ENCODE data around the gene RAB30. TPM values are rescaled to one million over a fixed set of nuclear protein-coding genes. Genes with fewer than 3 reads are reported as not detected.

Gene RAB30
- total RNA-seq, 2 donors from 2014 or later, result 12.1 to 19.0 TPM

DNA sequence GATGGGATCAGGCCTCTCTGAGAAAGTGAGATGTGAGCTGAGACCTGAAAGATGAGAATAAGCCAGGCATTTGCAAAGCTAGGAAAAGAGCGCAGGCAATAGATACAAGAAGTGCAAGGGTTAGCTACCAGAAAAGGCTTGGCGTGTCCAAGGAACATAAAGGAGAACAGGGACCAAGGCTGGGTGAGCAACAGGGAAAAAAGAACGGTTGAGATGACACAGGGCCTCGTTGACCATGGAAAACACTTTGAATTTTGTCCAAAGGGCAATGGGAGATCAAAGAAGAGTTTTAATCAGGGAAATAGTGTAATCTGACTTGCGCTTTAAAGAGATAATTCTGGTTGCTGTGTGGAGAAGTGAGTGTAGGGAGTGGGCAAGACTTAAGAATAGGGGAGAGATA lies 35.0 kb downstream of the RAB30 start:
- no peak for DNase-seq (ENCODE audit: low spot score)
- no peaks in the 10 kb centered on the region for H3K27me3 ChIP-seq
- H3K4me1 ChIP-seq, result peaks cover 0 to 59% of the 10 kb centered on the region in 2 donors
- peak overlapping the region in 1 of 2 donors; percentile 20 for H3K27ac ChIP-seq
- no peaks in the 10 kb centered on the region for H3K9me3 ChIP-seq
- H3K4me3 ChIP-seq, result no peak overlapping the region
- TF ChIP-seq, protein P1, sequence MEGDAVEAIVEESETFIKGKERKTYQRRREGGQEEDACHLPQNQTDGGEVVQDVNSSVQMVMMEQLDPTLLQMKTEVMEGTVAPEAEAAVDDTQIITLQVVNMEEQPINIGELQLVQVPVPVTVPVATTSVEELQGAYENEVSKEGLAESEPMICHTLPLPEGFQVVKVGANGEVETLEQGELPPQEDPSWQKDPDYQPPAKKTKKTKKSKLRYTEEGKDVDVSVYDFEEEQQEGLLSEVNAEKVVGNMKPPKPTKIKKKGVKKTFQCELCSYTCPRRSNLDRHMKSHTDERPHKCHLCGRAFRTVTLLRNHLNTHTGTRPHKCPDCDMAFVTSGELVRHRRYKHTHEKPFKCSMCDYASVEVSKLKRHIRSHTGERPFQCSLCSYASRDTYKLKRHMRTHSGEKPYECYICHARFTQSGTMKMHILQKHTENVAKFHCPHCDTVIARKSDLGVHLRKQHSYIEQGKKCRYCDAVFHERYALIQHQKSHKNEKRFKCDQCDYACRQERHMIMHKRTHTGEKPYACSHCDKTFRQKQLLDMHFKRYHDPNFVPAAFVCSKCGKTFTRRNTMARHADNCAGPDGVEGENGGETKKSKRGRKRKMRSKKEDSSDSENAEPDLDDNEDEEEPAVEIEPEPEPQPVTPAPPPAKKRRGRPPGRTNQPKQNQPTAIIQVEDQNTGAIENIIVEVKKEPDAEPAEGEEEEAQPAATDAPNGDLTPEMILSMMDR (IDR thresholded peaks at IDR 0.05), result no peak
- no peaks in the 10 kb centered on the region for H3K36me3 ChIP-seq

DNA sequence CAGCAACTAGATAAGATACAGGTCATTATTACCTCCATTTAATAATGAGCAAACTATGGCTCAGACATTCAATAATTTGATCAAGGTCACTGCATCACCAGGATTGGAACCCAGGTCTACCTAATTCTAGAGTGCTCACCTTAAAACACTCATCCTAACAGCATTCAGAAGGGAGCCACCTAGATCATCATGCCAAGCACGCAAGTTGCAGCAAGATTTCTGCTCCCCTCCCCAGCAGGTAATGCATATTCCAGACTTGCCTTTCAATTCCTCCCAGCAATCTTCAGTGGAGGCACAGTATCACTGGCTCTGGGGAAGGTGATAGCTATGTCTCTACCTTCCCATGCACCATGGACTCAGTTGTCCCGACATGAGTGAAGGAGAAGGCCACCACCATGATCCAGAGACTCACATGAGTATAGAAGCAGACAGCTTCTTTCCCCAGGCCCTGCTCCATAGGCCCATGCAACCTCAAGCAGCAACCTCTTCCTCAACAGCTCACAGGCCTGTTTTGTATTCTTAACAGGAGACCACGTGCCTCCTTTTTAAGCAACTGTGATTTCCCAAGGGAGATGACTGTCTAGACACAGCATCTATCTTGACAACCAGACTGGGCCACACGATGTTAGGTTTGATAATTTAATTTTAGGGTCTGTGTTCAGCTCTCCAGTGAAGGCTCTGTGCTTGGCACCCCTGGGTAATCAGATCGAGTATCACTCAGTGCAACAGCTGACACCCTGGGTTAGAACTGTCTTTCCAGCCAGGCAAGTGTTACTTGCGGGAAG lies 36.4 kb downstream of the RAB30 start:
- Histone ChIP-seq H3K4me1 (peaks cover 0 to 62% of the 10 kb centered on the region in 2 donors), H3K4me3 (no peak overlapping the region), H3K36me3 (no peaks in the 10 kb centered on the region), H3K27me3 (no peaks in the 10 kb centered on the region), H3K9me3 (no peaks in the 10 kb centered on the region), H3K27ac (peak overlapping the region; percentile 75 to 76)
- DNase-seq (ENCODE audit: low spot score), result no peak
- TF ChIP-seq, protein P1 (IDR thresholded peaks at IDR 0.05), result no peak

GRCh38 chr11:83034673-83035014 lies 37.1 kb downstream of the RAB30 start:
- H3K27me3 ChIP-seq, result no peaks in the 10 kb centered on the region
- no peaks in the 10 kb centered on the region for H3K36me3 ChIP-seq
- H3K4me1 ChIP-seq, result peaks cover 0 to 62% of the 10 kb centered on the region in 2 donors
- peak overlapping the region; percentile 17 to 32 for H3K4me3 ChIP-seq
- TF ChIP-seq, protein P1 (IDR thresholded peaks at IDR 0.05), result no peak
- no peak for DNase-seq (ENCODE audit: low spot score)
- H3K27ac ChIP-seq, result peak overlapping the region; percentile 75 to 76
- no peaks in the 10 kb centered on the region for H3K9me3 ChIP-seq

DNA sequence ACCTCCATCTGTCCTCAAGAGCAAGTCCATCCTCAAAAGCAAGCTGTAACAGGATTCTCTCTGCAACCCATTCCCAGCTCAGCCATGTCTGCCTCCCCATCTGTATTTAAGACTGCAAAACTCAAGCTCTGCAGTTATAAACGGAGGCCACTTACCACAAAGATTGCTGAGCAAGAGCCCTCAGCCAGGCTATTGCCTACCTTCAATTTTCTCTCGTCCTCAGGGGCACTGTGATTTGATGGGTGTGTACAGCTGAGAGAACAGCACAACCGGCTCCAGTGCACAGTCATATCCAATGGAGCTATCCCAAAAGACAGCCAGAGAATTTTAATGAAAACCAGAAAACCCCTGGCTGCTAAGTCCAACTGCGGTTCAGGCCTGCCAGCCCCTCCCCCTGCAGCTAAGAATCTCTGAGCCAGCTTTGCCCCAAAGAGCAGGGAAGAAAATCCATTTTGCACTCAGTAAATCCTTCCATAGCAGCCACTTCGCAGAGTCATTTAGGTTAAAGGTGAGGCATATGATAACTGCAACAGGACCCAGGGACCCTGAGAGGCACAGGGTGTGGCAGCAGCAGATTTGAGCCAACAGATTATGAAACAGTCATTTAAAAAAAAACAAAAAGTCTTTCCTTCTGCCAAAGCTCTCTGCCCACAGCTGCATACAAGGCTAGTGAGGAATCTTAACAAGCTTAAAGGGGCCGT lies 37.6 kb downstream of the RAB30 start:
- Histone ChIP-seq H3K4me1 (peaks cover 0 to 62% of the 10 kb centered on the region in 2 donors), H3K27ac (peak overlapping the region; percentile 75 to 76), H3K9me3 (no peaks in the 10 kb centered on the region), H3K36me3 (no peaks in the 10 kb centered on the region), H3K4me3 (peak overlapping the region; percentile 17 to 32), H3K27me3 (no peaks in the 10 kb centered on the region)
- DNase-seq (ENCODE audit: low spot score), result peak; percentile 72
- TF ChIP-seq, protein P1 (IDR thresholded peaks at IDR 0.05), result no peak

DNA sequence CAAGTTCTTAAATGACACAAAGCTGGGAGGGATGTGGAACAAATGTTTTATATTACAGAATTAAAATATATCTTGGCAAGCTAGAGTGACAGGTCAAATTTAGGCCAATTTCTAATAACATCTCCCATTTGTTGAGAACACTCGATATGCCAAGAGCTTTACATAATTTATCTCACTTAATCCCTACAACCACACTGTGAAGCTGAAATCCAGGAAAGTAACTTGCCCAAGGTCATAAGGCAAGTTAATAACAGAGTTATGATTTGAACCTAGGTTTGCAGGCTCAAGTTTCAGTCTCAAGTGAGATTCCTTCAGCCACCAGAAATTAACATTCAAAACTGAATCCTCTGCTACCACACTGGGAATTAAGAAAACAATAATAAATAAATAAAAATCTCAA lies 38.3 kb downstream of the RAB30 start:
- Histone ChIP-seq H3K27ac (peak overlapping the region; percentile 75 to 76), H3K4me1 (peaks cover 0 to 62% of the 10 kb centered on the region in 2 donors), H3K4me3 (peak overlapping the region; percentile 17 to 32), H3K9me3 (no peaks in the 10 kb centered on the region), H3K36me3 (no peaks in the 10 kb centered on the region), H3K27me3 (no peaks in the 10 kb centered on the region)
- TF ChIP-seq, protein P1 (IDR thresholded peaks at IDR 0.05), result no peak
- no peak for DNase-seq (ENCODE audit: low spot score)
